GM19099 (cell line): Measurements from ENCODE around the gene CLCF1.
A peak's percentile ranks its signal among the peaks of the same experiment; 100 is the strongest.

Experiments
- POLR2A ChIP-seq: IDR thresholded peaks from 3 replicates; pipeline ENCODE4 v1.6.1; 2011; ENCODE audit warnings: low read depth; ENCODE audit not compliant: insufficient read length; ENCODE audit errors: extremely low read depth

The CLCF1 gene

DNA sequence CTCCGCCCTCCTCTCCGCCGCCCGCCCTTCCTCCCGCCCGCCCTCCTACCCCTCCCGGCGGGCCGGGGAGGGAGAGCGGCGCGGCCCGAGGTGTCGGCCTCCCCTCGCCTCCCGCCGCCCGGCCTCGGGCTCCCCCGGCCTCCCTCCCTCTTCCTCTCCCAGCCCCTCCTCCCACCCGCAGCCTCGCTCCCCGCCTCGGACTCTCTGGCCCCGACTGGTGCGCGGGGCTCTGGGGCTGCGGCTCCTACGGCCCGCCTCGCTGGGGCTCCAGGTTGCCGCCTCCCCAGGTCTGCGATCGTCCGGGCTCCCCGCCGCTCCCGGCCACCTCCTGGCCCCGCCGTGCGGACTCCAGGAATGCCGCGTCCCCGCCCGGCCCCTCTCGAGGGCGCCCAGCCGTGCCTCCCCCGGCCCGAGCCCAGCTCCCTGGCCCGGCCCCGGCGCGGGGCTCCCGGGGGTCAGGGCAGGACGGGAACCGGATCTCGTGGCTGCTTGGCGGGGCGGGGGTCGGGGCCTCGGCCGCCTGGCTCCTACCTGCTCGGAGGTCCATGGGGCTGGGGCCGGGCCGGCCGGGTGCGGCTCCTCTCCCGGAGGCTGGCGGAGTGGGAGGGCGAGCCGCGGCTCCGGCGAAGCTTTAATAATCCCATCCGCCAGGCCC, at the start of gene CLCF1:
Gene CLCF1 (minus strand): TSS at position 606 of the 655 bp plus-strand sequence. CDS start 59 bp downstream, at position 547.
- TF ChIP-seq POLR2A = peak; percentile 26

DNA sequence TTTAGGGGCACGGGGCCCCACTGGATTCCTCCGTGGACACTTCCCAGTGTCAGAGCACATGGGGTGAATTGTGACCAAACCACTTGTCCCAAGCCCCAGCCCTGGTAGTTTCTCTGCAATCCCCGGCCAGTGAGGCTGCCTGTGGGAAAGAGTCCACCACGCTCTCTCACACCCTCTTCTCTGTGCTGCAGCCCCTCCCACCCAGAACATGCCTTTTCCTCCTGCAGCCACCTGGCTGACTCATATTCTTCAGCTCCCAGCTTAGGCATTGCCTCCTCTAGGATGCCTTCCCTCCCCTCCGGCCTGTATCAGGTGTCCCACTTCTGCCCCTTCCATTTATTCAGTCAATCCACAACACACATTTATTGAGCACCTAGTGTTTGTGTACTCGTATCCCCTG, 49.5 kb upstream of the CLCF1 start:
- no peak for TF ChIP-seq POLR2A

DNA sequence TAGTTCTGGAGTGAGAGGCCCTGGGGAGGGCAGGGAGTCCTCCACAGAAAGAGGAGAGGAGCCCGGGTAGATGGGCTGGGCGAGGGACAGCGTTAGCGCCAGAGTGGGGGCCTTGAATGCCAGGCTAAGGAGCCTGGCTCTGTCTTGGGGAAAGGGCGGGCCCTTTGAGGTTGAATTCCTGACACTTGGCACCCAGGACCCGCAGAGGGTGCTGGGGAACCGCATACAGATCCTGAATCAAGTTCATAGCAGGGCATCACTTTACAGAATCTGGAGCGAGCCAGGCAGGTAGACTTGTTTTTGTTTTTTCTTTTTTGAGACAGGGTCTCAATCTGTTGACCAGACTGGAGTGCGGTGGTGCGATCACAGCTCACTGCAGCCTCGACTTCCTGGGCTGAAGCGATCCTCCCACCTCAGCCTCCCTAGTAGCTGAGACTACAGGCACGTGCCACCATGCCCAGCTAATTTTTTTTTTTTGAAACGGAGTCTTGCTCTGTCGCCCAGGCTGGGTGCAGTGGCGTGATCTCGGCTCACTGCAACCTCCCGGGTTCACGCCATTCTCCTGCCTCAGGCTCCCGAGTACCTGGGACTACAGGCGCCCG, 48.1 kb upstream of the CLCF1 start:
- no peak for TF ChIP-seq POLR2A

DNA sequence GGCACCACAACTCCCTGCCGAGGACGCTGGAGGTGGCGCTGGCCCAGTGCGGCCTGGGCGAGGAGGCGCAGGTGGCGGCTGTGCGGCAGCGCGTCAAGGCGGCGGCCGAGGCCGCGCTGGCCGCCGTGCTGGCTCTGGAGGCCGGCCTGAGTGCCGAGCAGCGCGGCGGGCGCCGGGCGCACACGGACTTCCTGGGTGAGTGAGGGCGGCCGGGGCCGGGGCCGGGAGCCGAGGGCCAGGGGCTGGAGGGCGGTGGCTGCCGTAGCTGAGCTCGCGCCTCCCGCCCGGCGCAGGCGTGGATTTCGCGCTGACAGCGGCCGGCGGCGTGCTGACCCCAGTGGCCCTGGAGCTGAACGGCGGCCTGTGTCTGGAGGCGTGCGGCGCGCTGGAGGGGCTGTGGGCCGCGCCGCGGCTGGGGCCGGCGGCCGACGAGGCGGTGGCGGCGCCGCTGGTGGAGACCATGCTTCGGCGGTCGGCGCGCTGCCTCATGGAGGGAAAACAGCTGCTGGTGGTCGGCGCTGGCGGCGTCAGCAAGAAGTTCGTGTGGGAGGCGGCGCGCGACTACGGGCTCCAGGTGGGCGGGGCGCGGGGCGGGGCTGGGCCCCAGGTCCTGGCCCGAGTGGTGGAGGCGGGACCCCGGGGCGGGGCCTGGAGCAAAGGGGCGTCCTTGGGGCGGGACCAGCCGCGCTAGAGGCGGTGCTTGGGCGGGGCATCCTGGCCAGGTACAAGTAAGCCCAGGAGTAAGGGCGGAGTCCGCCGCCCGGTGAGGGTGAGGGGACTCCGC, 47.4 kb upstream of the CLCF1 start:
- peak; percentile 55 for TF ChIP-seq POLR2A

DNA sequence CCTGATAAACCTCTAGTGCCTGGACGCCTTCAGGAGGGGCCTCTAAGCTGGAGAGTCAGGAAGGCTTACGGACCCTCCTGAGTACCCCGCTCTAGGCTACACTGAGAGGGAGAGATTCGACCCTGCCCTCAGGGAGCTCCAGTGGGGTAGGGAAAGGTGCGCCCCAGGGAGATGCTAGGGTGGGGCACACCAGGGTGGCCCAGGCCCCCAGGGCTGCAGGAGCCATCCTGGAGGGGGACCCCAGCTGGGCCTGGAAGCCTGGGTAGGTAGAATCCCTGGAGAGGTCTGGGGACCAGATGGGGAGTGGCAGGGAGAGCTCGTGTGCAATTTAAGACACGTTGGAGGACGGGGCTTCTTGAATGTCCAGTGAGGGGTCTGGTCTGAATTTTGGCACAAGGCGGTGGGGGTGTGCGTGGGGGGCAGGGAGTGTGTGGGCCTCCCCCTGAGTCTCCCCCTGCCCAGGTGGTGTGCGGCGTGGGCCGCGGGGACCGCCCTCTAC, 46.8 kb upstream of the CLCF1 start:
- no peak for TF ChIP-seq POLR2A

DNA sequence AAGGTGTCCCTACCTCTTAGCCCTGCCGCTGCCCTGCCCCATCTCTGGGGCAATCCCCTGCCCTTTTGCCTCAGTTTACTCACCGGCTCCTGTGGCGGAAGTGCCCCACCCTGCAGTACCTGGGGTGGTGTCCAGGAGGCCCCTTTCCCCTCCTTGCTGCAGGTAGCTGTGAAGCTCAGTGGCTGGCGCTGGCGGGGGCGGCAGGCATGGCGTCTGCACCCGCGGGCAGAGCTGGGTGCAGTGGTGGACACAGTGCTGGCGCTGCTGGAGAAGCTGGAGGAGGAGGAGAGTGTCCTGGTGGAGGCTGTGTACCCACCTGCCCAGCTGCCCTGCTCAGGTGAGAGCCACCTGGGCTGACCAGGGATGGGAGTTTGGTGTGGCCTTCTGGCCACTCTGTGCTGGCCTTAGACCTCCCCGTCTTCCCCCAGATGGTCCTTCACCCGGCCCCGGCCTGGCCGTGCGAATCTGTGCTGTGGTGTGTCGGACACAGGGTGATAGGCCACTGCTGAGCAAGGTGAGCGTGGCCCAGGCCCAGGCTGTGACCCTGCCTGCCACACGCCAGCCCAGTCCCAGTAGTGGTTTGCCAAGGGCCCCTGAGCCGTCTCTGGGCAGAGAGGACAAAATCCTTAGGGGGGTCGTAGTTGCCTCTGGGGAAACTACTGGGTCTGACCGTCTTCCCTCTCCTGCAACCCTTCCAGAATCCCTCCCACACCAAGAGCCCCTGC, 46.1 kb upstream of the CLCF1 start:
- no peak for TF ChIP-seq POLR2A

DNA sequence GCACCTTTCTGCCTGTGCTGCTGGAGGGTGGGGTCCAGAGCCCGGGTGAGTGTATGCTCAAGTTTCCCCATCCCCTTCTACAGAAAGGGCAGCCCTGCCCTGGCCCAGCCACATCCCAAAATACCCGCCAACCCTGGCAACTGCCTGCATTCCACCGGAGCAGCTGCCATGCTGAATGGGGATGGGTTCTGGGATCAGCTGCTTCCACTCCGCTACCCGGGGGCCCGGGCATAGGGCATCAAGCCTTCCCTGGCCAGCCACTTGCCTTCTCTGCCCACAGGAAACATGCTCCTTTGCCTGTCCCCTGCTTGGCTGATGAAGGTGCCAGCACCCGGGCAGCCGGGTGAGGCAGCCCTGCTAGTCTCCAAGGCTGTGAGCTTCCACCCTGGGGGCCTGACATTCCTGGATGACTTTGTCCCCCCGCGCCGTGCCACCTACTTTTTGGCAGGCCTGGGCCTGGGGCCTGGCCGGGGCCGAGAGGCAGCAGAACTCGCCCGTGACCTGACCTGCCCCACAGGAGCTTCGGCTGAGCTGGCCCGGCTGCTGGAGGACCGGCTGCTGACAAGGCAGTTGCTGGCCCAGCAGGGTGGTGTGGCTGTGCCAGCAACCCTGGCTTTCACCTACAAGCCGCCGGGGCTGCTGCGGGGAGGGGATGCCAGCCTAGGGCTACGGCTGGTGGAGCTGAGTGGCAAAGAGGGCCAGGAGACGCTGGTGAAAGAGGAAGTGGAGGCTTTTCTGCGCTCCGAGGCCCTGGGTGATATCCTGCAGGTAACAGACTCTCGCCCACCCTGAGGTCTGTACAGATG, 45.3 kb upstream of the CLCF1 start:
- TF ChIP-seq POLR2A = no peak

DNA sequence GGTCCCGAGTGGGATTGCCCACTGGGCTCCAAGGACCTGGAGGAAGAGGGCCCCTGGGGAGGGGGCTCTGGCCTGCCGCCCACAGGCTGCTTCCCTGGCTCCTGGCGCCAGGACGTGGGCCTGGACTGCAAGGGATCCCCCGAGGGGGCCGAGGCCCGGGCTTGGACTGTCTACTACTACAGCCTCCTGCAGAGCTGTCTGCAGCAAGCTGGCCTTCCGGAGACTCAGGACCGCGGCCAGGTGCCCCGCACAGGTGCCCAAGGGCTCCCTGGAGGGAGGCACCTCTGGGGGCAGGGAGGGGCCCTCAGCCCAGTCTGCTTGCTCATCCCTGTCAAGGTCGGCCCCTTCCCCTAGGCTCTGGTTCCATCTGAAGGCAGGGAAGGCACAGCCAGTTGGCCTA, 44.0 kb upstream of the CLCF1 start:
- TF ChIP-seq POLR2A = no peak

DNA sequence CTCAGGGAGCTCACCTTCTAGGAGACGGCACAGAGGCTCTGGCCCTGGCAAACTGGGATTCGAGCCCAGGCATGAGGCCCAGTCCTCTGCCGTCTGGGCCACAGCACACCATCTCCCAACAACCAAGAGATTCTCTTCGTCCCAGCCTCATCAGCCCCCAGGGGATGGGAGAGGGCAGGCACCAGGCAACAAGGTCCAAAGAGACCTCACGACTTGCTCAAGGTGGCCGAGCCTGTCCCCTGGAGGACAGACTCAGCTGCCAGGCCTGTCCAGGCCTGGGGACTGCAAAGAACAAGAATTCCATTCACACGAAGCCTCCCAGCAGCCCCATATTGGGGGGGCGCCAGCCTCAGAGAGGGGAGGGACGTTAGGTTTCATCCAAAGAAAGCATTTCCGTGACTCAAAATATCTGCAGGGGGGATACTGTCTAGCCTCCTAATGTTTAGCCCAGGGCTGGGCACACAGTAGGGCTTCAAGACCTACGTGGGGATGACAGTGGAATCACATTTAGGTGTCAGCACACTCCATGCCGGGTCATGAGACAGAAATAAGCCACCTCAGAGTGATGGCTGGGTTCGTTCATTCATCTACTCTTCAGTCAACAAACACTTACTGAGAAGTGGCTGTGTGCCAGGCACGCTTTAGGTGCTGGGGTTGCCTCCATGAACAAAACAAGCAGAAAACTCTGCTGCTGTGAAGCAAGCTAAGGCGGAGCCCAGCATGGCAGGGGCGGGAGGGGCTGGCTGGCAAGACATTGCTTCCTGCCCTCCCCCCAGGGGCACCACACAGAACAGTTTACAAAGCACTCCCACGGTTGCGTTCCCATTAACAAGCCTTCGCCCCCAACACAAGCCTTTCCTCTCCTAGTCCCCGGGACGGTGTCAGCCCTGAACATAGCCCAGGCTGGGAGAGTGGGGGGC, 43.3 kb upstream of the CLCF1 start:
- no peak for TF ChIP-seq POLR2A

DNA sequence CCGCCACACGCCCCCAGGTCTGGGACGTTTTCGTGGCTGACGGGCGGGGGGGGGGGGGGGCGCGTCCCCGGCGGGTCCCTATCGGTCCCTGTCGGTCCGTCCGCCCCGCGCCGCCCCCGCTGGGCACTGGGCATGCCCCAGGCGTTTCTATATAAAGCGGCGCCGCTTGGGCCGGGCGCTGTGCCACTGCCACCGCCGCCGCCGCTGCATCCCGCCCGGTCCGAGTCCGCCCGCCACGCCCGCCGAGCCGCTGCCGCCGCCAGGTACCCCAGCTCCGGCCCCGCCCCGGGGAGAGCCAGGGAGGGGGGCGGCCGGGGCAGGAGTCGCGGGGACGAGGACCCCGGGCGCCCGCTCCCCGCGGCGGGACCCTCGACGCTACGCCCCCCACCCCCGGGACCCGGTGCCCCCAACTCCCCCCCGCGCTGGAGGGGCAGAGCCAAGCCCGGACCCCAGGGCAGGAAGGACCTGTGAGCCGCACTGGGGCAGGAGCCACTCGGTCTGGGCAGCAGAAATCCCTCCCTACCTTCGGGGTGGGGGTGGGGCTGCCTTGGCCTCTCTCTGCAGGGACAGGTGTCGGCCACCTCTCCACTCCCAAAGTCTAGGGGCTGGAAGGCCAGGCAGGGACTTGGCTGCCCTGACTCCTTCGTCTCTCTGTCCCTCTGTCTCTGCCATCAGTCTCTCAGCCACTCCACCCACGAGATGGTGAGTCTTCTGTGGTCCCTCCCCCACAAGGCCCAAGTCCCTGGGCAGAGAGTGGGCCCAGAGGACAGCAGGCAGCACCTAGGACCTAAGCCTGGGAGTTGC, 42.3 kb upstream of the CLCF1 start, which contains the start of gene CARNS1:
Gene CARNS1 (plus strand): TSS at position 178 of the 804 bp plus-strand sequence. CDS start 522 bp downstream, at position 700.
- TF ChIP-seq POLR2A = no peak

DNA sequence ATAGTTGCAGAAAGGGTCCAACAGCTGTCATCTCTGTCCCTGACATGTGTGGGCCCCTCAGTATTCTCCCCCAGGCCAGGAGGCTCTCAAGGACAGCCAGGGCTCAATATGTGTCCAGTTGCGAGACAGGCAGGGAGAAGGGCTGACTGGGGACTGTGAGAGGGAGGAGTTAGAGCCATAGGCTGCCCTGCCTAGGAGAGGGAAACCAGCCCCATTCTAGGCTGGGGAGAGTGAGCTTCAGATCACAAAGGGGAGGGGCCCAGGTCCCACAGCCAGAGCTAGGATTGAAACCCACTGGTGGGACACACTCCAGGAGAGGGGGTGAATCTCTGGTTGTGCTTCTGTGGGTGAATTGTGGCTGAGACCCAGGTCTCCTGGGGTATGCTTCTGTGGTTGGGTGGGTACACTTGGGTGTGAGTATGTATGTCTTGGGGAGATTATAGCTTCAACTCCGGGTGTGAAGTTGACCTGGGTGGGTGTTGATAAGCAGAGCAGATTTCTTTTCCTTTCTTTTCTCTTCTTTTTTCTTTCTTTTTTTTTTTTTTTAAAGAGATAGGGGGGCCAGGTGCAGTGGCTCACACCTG, 40.0 kb upstream of the CLCF1 start:
- TF ChIP-seq POLR2A = no peak

DNA sequence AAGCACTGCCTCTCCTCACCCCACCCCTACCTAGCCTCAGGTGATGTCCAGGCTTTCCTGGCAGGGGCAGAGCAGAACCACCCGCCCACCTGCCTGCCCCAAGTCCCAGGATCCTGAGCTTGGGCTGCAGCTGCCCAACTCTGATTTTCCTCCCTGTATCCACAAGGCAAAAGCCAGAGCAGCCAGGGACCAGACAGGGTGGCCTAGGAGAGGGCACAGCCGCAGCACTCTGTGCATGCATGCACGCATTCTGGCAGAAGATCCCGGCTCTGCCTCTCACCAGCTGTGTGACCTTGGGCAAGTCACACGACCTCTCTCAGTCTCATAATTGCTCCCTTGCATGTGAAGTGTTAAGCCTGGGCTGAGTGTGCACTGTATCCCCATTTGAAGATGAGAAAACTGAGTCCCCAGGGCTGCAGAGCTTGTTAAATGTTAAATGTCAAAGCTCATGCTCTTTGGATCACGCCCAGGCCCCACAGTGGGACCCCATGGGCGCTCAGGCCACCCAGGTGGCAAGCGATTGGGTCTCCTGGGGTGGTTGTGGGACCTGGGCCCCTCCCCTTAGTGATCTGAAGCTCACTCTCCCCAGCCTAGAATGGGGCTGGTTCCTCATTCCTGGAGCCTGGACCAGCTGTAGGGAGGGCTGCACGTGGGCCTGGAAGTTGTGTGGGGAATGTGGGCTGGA, 39.2 kb upstream of the CLCF1 start:
- TF ChIP-seq POLR2A = no peak

DNA sequence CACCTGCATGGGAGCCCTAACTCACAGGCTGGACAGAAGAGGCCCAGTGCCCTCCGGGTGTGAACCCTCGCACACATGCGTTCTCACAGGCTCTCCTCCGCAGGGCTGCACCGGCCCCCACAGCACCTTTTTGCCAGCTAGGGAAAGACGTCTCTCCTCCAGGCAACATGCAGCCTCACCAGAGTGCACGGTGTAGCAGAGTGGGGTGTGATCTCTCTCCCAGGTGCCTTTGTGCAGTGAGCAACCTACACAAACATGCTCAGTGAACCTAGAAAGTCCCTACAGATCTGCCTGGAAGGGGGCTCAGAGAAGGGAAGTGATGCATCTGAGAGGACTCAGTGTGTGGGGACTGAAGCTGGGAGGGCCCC, 38.4 kb upstream of the CLCF1 start:
- no peak for TF ChIP-seq POLR2A
